ENCODE measurements around the gene PLXDC2. TPM values are rescaled to one million over a fixed set of nuclear protein-coding genes. Genes with fewer than 3 reads are reported as not detected.

The PLXDC2 gene
- total and polyA plus RNA-seq, 11 donors: 3.4 to 36.4 (median 17.1) TPM

DNA sequence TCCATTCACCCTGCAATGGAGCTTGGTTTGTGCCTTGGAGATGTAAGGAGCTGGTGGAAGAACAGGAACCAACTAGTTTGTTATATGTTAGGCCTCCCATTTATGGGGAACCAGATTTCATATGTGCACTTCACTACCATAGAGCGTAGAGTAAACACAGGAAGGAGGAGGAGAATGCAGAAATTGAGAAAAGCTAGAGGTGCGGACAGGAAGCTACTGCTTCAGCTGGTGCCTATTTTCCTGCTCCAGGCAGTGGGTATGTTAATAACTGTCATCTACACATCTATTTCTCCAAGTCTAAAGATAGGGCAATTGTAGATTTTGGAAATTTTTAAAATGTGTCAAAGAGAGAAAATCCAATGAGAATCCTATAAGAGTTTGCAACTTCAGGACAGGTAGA lies 482.2 kb downstream of the PLXDC2 start:
- H3K4me1 ChIP-seq: no peaks in the 10 kb centered on the region
- peaks cover 0 to 38% (median 9%) of the 10 kb centered on the region in 12 donors for H3K9me3 ChIP-seq
- DNase-seq: no peak
- 47 to 98% (median 96%) methylated on average over 2 of the region's 2 CpGs for WGBS, 4 donors
- intact Hi-C loops (cut with DNase I): no loop called here
- H3K27ac ChIP-seq: no peak overlapping the region
- TF ChIP-seq, protein P1, sequence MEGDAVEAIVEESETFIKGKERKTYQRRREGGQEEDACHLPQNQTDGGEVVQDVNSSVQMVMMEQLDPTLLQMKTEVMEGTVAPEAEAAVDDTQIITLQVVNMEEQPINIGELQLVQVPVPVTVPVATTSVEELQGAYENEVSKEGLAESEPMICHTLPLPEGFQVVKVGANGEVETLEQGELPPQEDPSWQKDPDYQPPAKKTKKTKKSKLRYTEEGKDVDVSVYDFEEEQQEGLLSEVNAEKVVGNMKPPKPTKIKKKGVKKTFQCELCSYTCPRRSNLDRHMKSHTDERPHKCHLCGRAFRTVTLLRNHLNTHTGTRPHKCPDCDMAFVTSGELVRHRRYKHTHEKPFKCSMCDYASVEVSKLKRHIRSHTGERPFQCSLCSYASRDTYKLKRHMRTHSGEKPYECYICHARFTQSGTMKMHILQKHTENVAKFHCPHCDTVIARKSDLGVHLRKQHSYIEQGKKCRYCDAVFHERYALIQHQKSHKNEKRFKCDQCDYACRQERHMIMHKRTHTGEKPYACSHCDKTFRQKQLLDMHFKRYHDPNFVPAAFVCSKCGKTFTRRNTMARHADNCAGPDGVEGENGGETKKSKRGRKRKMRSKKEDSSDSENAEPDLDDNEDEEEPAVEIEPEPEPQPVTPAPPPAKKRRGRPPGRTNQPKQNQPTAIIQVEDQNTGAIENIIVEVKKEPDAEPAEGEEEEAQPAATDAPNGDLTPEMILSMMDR (IDR thresholded peaks at IDR 0.05): no peak
- no peak for TF ChIP-seq POLR2A (IDR thresholded peaks at IDR 0.05)
- no peaks in the 10 kb centered on the region for H3K36me3 ChIP-seq
- no peaks in the 10 kb centered on the region for H3K27me3 ChIP-seq
- H3K4me3 ChIP-seq: no peak overlapping the region
- ATAC-seq: no peak

DNA sequence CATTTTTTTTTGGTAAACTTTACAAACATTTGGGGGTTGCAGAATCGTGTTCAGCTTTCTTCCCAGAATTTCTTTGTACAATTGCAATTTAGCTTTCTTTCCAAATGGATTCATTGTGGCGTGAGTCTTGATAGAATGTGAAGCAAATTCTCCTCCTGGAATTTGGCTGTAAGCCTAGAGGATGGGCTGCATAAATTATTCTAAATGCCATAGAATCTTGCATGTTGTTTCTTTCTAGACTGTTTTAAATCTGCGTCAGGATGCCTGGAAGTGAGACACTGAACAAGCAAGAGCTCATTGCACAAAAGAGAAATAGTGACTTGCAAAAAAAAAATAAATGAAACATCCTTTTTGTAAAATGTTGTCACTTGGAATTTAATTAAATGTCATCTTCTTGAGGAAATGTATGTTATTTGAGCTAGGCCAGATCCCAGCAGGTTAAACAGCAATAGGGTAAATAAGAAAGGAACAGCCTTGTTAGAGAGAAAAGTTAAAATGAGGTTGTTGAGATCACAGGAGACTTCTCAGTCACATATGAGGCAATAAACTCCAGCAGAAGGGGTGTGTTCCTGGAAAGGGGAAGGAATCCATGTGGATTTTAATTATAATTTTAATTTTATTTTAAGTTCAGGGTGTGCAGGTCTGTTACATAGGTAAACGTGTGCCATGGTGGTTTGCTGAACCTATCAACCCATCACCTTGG lies 483.0 kb downstream of the PLXDC2 start:
- no peak for DNase-seq
- intact Hi-C loops (cut with DNase I): no loop called here

GRCh38 chr10:20300735-20301134 lies 484.5 kb downstream of the PLXDC2 start:
- WGBS, 4 donors: 73 to 94% (median 88%) methylated on average over 2 of the region's 2 CpGs
- ATAC-seq: no peak
- H3K36me3 ChIP-seq: no peaks in the 10 kb centered on the region
- TF ChIP-seq, protein P1 (IDR thresholded peaks at IDR 0.05): no peak
- TF ChIP-seq POLR2A (IDR thresholded peaks at IDR 0.05): no peak
- H3K27me3 ChIP-seq: no peaks in the 10 kb centered on the region
- peaks cover 0 to 28% (median 9%) of the 10 kb centered on the region in 12 donors for H3K9me3 ChIP-seq
- intact Hi-C loops (cut with DNase I): no loop called here
- no peaks in the 10 kb centered on the region for H3K4me1 ChIP-seq
- H3K4me3 ChIP-seq: no peak overlapping the region
- DNase-seq: no peak
- no peak overlapping the region for H3K27ac ChIP-seq

More for the DNA sequence above, 483.0 kb downstream of the PLXDC2 start:
- H3K4me1 ChIP-seq: no peaks in the 10 kb centered on the region
- TF ChIP-seq, protein P1 (IDR thresholded peaks at IDR 0.05): no peak
- TF ChIP-seq POLR2A (IDR thresholded peaks at IDR 0.05): no peak
- no peaks in the 10 kb centered on the region for H3K27me3 ChIP-seq
- no peak for ATAC-seq
- WGBS, 4 donors: 60 to 75% (median 65%) methylated on average over 4 of the region's 4 CpGs
- no peak overlapping the region for H3K27ac ChIP-seq
- peaks cover 0 to 44% (median 9%) of the 10 kb centered on the region in 12 donors for H3K9me3 ChIP-seq
- H3K4me3 ChIP-seq: no peak overlapping the region
- H3K36me3 ChIP-seq: no peaks in the 10 kb centered on the region

DNA sequence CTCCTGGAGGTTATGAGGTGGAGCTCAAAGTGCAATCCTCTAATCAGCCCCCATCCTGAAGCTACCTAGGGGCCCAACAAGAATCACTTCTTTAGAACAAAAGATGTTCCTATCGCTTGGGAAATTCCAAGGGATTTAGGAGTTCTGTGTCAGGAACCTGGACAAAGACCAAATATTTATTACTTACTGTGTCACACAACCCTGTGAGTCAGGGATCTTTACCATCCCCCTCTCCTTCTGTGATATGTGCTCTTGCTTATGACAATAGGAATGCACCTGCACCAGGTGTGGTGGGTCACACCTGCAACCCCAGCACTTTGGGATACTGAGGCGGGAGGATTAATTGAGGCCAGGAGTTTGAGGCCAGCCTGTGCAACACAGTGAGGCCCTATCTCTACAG lies 485.8 kb downstream of the PLXDC2 start:
- ATAC-seq (no peak), DNase-seq (no peak)
- Histone ChIP-seq H3K4me3 (no peak overlapping the region), H3K27ac (no peak overlapping the region), H3K9me3 (peaks cover 0 to 20% (median 5%) of the 10 kb centered on the region in 12 donors), H3K4me1 (no peaks in the 10 kb centered on the region), H3K36me3 (no peaks in the 10 kb centered on the region), H3K27me3 (no peaks in the 10 kb centered on the region)
- WGBS, 4 donors: 93 to 94% (median 94%) methylated on average over 2 of the region's 2 CpGs
- intact Hi-C loops (cut with DNase I): no loop called here
- TF ChIP-seq, protein P1 (IDR thresholded peaks at IDR 0.05): no peak
- TF ChIP-seq POLR2A (IDR thresholded peaks at IDR 0.05): no peak

All from heart left ventricle (tissue), 16 donors.